A549 treated with DMSO at 1 μM for 4 hours (cell line): ENCODE results near the gene SUPV3L1. TPM values are rescaled to one million over a fixed set of nuclear protein-coding genes. Genes with fewer than 3 reads are reported as not detected.

Experiments
- total RNA-seq: library from RNA; stranded (reverse); fragments of 200-300 nt; extraction: Qiagen RNA extraction; gene quantifications from 5 replicates; pipeline ENCODE4 v1.2.3, GENCODE V29; 2022; ENCODE audit warnings: low read depth

The SUPV3L1 gene
- 37.2 to 39.9 TPM (median 38.5 TPM) in 5 replicates for total RNA-seq

DNA sequence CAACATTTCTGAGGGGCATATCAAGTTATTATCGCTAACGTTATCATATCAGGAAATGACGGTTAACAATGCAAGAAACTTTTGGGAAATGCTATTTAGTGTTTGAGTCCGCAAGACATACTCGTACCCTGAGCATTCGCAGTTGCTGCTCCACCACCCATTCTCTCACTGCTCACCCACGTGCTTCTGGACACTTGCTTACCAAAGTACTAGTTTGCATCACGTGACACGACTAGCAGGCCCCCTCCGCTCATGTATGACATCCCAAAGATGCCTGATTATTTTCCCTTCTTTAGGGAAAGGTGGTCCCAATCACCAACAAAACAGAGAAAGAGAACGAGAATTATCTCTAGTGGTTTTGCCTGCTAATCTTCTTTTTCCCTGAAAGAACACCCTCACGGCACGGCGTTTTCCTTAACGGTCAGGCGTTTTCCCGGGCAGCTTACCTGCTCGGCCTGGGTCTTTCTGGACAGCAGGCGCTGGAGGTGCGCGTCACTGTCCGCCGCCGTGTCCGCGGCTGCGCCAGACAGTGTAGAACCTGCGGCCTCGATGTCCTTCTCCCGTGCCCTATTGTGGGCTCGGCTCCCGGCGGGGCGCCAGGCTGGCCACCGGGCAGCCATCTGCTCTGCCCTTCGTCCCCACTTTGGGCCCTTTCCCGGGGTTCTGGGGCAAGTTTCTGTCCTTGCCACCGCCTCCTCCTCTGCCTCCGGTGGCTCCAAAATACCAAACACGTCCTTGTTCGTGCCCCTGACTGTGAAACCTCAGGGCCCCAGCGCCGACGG lies at the start of gene SUPV3L1:
Gene SUPV3L1, plus strand, starts transcription at position 492 of the 782 bp plus-strand sequence. Its CDS starts 58 bp downstream, at position 550.

DNA sequence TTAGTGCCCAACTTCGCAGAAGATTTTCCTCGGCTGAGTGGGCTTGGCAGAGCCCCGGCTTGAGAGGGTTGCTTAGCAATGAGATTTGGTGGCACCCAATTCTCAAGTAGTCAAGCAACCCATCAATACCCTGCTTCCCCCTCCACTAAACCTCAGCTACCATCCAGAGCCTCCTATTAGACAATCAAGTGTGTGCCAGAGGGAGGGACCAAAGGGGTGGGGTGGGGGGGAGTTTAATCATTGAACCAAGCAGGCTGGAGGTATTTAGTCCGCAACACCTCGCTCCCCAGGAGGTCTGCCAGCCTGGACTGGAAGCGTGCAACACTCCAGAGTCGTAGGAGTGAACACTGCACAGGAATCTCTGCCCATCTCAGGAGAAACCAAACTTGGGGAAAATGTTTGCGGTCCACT lies 40.0 kb downstream of the SUPV3L1 start, which contains the start of gene HKDC1:
Gene HKDC1, plus strand, starts transcription at position 292 of the 411 bp plus-strand sequence. Its CDS starts 104 bp downstream, at position 396.

Other genes starting within 250 kb of the SUPV3L1 start
- 132 to 173 TPM (median 158 TPM) in 5 replicates for gene DDX21, start 224.1 kb upstream of the SUPV3L1 start, total RNA-seq
- gene KIFBP, start 191.4 kb upstream of the SUPV3L1 start, total RNA-seq, result 33.0 to 45.5 TPM (median 40.2 TPM) in 5 replicates
- gene SRGN, start 92.1 kb upstream of the SUPV3L1 start, total RNA-seq, result 53.9 to 74.2 TPM (median 59.5 TPM) in 5 replicates
- 50.3 to 62.0 TPM (median 57.5 TPM) in 5 replicates for gene VPS26A, start 56.1 kb upstream of the SUPV3L1 start, total RNA-seq
- 17.2 to 25.4 TPM (median 19.1 TPM) in 5 replicates for gene HKDC1, start 40.1 kb downstream of the SUPV3L1 start, total RNA-seq
- gene HK1, start 98.3 kb downstream of the SUPV3L1 start, total RNA-seq, result 36.2 to 39.4 TPM (median 37.3 TPM) in 5 replicates
- 0.09 to 0.16 TPM (median 0.13 TPM) in 4 of 5 replicates, not detected in the other for gene TACR2, start 236.7 kb downstream of the SUPV3L1 start, total RNA-seq